GM18520 (cell line): ENCODE results near the gene MSL1.
"Not testable (repeated sequence)": the region's sequence is repeated elsewhere in the genome, so short reads cannot be mapped to it uniquely, and the experiment has no call there.

Experiments used
- ATAC-seq: cut with Tn5 transposase; IDR thresholded peaks from one replicate; pipeline ENCODE4 v1.9.1; 2021; ENCODE audit not compliant: unreplicated experiment

MSL1 gene

DNA sequence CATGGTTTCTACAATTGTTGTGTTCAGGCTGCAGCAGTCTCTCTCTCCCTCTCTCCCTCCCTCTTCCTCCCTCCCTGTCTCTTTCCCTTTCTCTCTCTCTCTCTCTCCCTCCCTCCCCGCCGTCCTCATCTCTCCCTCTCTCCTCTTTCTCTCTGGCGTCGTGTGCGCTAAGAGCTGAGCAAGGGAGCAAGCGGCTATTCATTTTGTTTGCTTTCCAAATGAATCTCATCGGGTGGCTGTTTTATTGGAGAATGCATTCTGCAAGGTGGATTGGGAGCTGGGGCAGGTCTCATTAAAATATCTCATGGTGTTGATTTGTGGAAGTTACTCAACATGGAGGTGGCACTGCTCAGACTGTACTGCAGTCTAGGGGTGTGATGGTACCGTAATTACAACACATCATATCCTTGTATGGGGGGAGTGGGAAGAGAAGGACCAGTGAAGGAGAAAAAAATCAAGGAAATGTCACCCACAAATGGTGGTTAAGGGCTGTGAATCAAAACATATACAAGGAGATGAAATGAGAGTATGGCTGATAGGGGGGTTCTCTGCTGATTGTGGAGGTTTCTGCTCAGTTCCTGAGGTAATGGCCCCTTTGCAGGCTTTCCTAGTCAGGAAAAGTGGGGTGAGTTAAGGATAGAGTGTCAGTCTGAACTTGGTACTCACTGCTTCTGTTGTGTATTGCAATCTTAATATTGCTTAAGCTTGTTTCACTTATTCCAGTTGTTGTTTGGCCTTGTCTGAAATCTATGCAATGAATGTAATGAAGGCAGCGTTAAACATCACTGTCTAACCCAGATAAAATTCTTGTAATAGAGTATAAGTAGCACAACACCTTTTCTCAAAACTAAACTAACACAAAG, 2.7 kb downstream of the MSL1 start:
- ATAC-seq = no peak

DNA sequence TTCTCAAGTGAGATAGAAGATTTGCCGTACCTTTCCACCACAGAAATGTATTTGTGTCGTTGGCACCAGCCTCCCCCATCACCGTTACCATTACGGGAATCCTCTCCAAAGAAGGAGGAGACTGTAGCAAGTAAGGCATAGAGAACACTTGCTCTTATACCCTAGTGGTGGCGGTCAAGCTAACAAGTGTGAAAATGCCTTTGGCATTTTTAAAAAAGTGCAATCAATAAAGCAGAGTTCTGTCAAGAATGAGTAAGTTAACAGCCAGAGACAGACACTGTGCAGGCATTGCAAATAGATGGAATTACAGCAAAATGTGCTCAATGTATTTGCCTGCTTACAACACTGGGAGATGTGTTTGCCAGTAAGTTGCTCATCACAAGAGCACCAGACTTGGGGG, 7.7 kb downstream of the MSL1 start:
- no peak for ATAC-seq

DNA sequence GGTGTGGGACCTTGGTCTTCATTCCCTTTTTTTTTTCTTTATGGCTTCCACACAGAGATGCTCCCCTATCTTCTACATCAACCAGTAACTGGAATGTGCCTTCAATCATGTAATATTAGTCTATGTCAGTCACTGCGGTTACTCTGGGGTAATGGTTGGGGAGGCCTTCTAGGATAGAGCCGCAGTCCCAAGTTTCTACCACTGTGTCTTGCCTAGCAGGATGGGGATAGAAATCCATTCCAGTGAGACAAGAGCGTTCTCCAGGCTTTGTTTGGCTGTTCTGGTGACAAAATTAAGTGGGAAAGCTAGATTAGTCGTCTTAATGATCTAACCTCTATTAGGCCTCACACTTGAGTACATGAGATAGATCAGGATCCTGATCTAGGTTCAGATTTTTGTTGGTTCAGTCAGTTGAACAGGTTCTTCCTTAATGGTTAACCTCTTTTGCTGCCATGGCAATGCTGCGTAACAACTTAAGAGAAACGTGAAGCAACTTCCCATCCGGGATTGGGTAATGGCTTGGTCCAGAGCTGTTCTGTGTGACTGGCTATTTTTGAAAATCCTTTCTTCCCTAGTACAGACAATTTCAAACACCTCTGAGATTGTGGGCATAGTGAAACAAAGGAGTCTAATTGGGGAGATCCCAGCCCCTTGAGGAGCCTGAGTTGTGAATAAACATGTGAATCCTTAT, 8.7 kb downstream of the MSL1 start:
- ATAC-seq = no peak

DNA sequence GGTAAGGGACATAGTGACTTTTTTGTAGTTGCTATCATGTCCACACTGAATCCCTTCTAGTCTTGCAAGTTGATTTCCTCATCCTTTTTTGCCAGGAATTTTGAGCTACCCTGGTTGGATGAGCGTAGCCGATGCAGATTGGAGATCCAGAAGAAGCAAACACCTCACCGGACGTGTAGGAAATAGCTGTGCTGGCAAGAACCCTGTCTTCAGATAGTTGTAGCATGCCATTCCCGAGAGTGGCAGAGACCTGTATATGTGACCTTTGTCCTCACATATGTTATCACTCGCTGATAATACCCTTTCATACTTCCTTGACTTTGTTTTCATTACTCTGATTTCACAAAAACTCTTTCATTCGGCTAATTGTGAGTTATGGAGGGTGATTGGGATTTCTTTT, 12.4 kb downstream of the MSL1 start:
- no peak for ATAC-seq

DNA sequence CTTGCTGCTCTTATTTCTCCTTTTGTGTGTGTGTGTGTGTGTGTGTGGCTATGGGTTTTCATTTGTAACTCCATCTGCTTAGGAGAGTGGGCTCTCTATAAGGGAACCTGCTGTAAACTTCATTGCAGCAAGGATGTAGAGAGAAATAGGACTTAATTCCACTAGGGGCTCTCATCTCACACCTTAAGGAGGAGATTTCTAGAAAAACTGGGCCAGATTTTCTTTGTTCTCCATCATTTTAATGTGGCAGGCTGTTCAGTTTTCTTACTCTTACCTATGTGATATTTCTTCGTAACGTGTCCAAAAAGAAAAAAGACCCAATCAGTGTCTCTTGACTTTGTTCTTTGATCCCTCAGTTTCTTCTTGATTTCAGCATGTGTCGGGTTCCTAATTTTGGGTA, 14.0 kb downstream of the MSL1 start:
- ATAC-seq = no peak

DNA sequence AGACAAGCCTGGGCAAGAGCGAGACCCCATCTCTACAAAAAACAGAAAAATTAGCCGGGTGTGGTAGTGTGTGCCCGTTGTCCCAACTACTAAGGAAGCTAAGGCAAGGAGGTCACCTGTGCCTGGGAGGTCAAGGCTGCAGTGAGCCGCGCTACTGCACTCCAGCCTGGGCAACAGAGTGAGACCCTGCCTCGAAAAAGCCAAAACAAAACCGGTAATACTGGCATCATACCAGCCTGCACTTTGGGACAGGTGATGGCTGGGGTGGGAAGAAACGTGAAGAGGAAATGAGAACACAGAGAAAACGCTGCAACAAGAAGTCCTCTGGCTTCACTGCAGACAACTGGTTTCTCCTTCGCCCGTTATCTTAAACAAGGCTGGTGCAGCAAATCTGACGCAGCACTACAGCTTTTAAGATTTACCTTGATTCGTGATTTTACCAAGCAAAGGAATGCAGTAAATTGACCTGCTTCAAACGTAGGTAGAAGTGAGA, 17.8 kb downstream of the MSL1 start:
- ATAC-seq = peak; percentile 5

DNA sequence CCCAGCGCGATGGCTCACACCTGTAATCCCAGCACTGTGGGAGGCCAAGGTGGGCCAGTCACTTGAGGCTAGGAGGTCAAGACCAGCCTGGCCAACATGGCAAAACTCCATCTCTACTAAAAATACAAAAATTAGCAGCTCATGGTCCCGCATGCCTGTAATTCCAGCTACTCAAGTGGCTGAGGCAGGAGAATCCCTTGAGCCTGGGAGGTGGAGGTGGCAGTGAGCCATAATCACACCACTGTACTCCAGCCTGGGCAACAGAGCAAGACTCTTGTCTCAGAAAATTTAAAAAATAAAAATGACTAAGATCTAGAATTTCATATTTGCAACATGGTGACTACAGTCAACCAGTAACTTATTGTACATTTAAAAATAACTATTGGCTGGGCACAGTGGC, 21.4 kb downstream of the MSL1 start:
- not testable (repeated sequence) for ATAC-seq

DNA sequence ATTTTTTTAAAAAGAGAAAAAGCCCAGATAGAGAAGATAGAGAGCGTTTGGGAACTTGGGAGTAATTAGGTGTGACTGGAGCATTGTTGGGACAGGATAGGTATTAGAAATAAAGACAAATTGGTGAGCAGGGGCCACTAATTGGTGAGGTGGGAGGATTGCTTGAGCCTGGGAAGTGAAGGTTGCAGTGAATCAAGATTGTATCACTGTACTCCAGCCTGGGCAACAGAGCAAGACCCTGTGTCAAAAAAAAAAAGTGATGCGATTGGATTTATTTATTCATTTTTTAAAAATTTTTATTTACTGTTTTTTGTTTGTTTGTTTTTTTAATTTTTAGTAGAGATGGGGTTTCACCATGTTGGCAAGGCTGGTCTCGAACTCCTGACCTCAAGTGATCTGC, 23.7 kb downstream of the MSL1 start:
- ATAC-seq = no peak

DNA sequence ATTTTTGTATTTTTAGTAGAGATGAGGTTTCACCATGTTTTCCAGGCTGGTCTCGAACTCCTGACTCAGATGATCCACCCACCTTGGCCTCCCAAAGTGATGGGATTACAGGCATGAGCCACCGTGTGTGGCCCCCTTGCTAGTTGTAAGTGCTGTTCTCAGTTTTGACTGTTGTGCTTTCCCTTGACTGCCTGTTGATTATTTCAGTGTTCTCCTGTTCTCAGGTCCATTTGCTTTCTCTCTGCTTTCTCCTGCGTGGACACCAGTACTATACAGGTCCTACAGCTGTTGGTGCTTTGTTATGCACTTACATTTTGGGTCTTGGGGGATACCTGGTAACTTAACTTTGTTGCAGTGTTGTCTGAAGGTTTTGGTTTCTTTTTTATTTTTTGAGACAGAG, 26.8 kb downstream of the MSL1 start:
- no peak for ATAC-seq

DNA sequence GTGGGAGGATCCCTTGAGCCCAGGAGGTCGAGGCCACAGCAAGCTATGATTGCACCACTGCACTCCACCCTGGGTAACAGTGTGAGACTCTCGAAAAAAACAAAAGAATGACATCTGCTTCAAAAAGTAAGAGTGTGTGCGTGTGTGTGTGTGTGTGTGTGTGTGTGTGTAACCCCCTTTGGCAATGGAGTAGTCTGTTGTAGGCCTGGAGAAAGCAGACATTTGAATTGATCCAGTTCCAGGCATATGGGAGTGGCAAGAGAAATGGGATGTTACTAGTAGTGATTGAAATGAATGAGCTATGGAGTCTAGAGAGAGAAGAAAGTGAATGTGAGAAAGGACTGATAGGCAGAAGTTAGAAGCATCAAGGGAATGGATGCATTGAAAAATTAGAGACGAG, 28.5 kb downstream of the MSL1 start:
- ATAC-seq = no peak

DNA sequence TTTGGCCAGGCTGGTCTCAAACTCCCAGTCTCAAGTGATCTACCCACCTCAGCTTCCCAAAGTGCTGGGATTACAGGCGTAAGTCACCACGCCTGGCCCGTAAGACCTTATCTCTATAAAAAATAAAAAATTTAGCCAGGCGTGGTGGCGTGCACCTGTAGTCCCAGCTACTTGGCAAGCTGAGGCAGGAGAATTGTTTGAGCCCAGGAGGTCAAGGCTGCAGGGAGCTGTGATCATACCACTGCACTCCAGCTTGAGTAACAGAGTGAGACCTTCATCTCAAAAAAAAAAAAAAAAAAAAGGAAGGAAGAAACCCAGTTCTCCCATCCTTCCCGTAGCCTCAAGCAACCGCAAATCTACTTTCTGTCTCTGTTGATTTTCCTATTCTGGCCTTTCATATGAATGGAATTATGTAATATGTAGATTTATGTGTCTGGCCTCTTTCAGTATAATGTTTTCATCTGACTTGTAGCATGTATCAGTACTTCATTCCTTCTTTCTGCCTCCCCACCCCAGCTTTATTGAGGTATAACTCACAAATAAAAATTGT, 29.7 kb downstream of the MSL1 start:
- ATAC-seq = no peak

DNA sequence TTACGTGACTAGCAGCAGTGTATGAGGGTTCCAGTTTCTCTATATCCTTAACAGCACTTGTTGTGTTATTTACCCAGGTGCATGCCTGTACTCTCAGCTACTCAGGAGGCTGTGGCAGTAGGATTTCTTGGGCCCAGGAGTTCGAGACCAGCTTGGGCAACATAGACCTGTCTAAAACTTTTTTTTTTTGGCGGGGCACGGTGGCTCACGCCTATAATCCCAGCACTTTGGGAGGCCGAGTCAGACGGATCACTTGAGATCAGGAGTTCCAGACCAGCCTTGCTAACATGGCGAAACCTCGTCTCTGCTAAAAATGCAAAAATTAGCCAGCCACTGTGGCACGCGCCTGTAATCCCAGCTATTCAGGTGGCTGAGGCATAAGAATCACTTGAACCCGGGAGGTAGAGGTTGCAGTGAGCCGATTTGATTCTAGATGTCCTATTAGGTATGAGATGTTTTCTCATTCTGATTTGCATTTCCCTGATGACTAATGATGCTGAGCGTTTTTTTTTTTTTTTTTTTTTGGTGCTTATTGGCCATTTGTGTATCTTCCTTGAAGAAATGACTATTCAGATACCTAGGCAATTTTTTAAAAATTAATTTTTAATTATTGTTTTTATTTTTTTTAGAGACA, 31.9 kb downstream of the MSL1 start:
- no peak for ATAC-seq

DNA sequence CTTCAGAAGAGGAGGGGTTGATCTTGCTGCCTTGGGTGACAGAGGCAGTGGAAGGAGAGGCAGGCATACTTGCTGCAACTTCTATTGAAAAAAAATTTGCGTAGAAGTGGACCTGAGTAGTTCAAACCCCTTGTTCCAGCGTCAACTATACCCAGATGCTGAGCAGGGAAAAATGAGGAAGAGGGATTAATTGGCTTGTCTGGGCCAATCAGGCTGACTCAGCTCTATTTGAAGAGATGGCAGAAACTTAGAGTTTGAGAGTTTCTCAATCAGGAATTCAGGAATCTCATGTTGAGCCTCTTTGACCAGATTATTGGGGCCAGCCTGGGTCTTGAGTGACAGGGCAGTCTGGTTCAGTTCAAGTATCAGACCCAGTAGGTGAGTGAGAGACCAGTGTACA, 36.2 kb downstream of the MSL1 start:
- ATAC-seq = no peak

DNA sequence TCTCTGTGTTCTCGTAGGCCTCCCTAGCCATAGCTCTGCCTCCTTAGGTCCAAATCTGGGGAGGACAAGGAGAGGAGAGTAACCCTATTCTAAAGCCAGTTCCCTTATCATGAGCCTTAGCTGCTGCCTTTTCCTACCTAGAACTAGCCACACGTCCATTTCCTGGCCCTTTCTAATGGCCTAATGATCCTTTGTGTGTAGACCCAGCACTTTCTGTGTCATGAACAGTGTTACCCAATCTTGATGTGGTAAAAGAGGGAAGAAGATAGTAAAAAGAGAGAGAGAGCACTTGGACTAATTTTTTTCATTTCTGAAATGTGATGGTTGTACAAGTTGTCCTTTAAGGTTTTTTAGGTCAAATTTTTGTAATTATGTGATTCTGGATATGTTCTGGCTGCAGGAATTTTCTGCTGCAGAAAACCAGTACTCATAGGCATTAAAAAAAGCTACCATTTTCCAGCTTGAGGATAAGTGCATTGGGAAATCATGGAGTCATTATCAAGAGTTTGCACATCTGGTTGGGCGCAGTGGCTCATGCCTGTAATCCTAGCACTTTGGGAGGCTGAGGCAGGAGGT, 36.8 kb downstream of the MSL1 start:
- ATAC-seq = no peak

DNA sequence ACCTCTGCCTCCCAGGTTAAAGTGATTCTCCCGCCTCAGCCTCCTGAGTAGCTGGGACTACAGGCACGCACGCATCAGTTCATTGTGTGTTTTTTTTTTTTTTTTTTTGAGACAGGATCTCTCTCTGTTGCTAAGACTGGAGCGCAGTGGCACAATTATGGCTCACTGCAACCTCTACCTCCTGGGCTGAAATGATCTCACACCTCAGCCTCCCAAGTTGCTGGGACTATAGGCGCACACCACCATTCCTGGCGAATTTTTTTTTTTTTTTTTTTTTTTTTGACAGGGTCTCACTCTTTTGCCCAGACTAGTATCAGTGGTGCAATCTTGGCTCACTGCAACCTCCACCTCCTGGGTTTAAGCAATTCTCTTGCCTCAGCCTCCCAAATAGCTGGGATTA, 37.7 kb downstream of the MSL1 start:
- ATAC-seq = no peak

DNA sequence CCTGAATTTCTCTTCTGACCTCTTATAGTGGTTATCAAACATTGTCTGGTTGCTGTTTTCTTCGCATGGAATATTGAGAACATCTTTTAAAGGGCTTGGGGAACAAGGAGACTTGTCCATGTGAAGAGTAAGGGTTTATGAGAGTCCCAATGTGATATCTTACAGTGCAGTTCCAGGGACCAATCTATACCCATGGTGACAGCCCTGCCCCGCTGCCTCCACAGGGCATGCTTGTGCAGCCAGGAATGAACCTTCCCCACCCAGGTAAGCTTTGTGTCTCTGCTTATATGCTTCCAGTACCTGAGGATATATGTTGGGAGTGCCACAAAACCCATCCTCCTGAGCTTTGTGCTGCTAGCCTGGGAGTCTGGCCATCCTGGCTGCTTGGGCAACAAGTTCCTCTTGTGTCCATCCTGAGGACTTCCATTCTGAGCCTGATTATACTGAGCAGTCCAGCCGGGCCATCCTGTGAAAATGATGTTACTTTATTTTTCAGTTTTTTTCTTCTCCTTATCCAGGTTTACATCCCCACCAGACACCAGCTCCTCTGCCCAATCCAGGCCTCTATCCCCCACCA, 46.0 kb downstream of the MSL1 start:
- no peak for ATAC-seq

DNA sequence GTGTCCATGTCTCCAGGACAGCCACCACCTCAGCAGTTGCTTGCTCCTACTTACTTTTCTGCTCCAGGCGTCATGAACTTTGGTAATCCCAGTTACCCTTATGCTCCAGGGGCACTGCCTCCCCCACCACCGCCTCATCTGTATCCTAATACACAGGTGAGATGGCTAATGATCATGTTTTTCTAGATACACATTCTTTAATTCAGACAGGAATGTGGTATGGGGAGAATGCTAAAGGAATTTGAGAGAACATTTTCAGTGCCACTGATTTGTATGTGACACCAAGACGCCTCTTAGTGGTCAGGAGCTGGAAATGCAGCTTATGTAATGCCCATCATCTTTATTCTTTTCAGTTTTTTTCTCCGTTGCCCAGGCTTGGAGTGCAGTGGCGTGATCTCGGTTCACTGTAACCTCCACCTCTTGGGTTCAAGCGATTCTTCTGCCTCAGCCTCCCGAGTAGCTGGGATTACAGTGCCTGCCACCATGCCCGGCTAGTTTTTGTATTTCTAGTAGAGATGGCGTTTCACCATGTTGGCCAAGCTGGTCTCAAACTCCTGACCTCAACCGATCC, 46.6 kb downstream of the MSL1 start:
- no peak for ATAC-seq

DNA sequence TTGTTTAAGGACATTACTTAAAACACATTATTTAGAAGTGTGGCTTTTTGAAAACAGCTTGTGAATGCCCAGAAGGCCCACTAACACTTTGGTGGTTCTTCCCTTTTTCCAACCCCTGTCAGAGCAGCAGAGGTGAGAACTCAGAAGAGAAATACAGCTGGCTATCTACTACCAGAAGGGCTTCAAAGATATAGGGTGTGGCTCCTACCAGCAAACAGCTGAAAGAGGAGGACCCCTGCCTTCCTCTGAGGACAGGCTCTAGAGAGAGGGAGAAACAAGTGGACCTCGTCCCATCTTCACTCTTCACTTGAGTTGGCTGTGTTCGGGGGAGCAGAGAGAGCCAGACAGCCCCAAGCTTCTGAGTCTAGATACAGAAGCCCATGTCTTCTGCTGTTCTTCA, 48.6 kb downstream of the MSL1 start:
- ATAC-seq = no peak

DNA sequence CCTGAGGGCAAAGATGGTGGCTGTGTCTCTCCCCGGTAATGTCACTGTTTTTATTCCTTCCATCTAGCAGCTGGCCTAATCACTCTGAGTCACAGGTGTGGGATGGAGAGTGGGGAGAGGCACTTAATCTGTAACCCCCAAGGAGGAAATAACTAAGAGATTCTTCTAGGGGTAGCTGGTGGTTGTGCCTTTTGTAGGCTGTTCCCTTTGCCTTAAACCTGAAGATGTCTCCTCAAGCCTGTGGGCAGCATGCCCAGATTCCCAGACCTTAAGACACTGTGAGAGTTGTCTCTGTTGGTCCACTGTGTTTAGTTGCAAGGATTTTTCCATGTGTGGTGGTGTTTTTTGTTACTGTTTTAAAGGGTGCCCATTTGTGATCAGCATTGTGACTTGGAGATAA, 50.0 kb downstream of the MSL1 start:
- ATAC-seq = no peak

DNA sequence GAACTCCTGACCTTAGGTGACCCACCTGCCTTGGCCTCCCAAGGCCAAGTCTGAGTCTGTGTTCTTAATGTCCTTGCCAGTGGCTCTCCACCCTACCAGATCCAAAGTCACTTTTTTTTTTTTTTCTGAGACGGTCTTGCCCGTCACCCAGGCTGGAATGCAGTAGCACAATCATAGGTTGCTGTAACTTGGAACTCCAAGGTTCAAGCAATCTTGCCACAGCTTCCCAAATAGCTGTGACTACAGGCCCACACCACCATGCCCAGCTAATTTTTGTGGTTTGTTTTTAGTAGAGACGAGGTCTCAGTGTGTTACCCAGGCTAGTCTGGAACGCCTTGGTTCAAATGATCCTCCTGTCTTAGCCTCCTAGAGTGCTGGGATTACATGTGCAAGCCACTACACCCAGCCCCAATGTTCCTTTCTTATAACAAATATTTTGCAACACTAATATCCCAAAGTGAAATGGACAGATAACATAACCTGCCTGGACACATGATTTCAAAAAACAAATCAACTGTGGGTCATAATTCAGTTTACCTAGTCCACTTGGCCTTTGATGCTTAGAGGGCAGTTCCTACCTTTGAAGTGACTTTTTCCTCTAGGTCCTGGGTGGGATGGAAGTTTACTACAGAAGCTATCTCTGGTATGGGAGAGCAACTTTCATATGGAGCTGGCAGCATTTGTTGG, 51.5 kb downstream of the MSL1 start:
- ATAC-seq = no peak
